Measurements from ENCODE around the gene TTC23L. TPM values are rescaled to one million over a fixed set of nuclear protein-coding genes. Genes with fewer than 3 reads are reported as not detected.

TTC23L gene
- total RNA-seq, 1 experiment from 2014 or later, result 0.74 TPM

GRCh38 chr5:34930462-34930844, 91.5 kb downstream of the TTC23L start:
- in situ Hi-C loops (cut with HindIII; ENCODE audit: low pct_unique_long_range_greater_than_20kb, low sequenced_read_pairs), result no loop called here

DNA sequence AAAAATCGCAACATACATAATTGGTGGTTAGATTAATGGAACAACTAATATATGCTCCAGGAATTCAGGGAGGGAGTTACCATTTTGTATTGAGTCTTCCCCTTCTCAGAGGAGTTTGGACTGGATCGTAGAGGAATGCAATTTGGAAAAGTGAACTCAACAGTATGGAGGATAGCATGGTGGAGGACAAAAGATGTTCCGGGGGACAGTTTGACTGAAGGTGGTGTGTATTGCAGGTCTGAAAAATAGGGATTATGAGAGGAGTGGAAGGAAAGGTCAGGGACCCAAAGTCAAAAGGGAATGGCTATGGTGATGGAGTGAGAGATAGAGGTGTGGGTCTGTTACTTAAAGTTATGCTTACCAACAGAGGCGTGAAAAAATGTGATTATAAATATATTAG, 91.9 kb downstream of the TTC23L start:
- no peak for DNase-seq (ENCODE audit: low read depth)
- in situ Hi-C loops (cut with HindIII; ENCODE audit: low pct_unique_long_range_greater_than_20kb, low sequenced_read_pairs), result no loop called here

More at GRCh38 chr5:34930462-34930844, 91.5 kb downstream of the TTC23L start:
- DNase-seq (ENCODE audit: low read depth), result no peak

DNA sequence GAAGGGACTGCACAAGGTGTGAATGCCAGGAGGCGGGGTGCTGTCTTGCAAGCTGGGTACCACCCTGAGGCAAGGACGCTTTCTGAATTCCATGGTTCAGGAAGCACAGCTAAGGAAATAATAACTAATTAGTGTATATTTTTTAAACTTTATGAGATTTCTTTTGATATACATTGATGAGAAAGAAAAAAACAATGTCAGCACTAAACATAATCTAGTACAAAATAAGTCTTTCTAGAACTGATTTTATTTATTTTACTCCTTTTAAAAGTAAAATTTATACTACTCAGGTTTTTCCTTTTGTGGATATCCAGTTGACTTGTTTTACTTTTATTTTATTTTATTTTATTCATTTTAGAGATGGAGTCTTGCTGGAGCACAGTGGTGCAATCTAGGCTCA, 94.0 kb downstream of the TTC23L start:
- DNase-seq (ENCODE audit: low read depth), result no peak
- in situ Hi-C loops (cut with HindIII; ENCODE audit: low pct_unique_long_range_greater_than_20kb, low sequenced_read_pairs), result no loop called here

- in situ Hi-C loops (cut with HindIII; ENCODE audit: low pct_unique_long_range_greater_than_20kb, low sequenced_read_pairs), result no loop called here
- DNase-seq (ENCODE audit: low read depth), result no peak
These were observed 103.0 kb downstream of the TTC23L start for GRCh38 chr5:34941936-34942335.

DNA sequence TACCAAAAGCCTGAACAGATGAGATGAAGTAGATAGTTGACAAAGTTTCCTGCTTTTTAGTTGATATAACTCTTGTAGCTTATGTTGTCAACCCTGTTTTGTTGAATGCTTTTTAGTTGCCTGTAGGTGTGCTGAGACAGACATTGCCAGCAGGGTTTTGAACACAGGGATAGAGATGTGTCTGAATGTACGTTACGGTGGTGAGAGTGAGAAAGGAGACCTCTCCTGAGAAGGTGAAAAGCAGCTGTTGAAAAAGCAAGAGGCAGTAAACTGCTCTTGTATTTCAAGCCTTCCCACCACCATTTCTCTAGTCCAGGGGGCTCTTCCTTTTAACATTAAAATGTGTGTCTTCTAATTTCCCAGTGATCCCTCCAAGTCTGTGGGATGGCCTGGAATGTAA, 105.1 kb downstream of the TTC23L start:
- DNase-seq (ENCODE audit: low read depth), result no peak
- in situ Hi-C loops (cut with HindIII; ENCODE audit: low pct_unique_long_range_greater_than_20kb, low sequenced_read_pairs), result no loop called here

DNA sequence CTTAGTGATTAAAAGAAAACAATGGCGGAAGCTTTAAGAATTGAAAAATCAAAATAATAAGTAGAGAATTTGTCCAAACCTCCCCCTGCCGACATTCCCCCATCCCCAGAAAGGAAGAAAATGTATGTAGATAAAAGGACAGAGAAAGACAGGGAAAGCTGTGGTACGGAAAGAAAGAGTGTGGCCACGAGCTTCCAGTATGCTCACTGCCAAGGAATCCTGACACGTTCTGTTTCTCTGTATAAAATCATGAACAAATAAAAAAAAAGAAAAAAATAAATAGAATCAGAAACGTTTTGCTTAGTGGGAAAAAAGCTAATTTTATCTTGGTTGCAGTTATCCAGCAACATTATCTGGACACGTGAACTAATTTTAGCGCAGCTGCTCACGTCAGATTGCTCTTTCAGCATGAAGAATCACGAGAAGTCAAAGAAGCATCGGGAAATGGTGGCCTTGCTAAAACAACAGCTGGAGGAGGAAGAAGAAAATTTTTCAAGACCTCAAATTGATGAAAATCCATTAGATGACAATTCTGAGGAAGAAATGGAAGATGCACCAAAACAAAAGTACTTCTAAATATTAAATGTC, 105.6 kb downstream of the TTC23L start:
- in situ Hi-C loops (cut with HindIII; ENCODE audit: low pct_unique_long_range_greater_than_20kb, low sequenced_read_pairs), result no loop called here
- DNase-seq (ENCODE audit: low read depth), result no peak

Other genes with a start within 250 kb of the TTC23L start
- gene RAI14, start 182.8 kb upstream of the TTC23L start, total RNA-seq (2014; rRNA removed; shearing (Covaris generic); ENCODE audit: low replicate concordance), result 53.9 and 56.3 TPM in 2 replicates
- 31.0 and 42.8 TPM in 2 replicates for gene RAD1, start 76.3 kb downstream of the TTC23L start, total RNA-seq (2014; rRNA removed; shearing (Covaris generic); ENCODE audit: low replicate concordance)
- gene BRIX1, start 76.5 kb downstream of the TTC23L start, total RNA-seq (2014; rRNA removed; shearing (Covaris generic); ENCODE audit: low replicate concordance), result 68.6 and 90.8 TPM in 2 replicates
- 9.3 and 17.5 TPM in 2 replicates for gene DNAJC21, start 90.4 kb downstream of the TTC23L start, total RNA-seq (2014; rRNA removed; shearing (Covaris generic); ENCODE audit: low replicate concordance)
- not detected in 2 replicates for gene AGXT2, start 208.8 kb downstream of the TTC23L start, total RNA-seq (2014; rRNA removed; shearing (Covaris generic); ENCODE audit: low replicate concordance)